Pulmonary artery endothelial cell (primary cell): ENCODE measurements around the gene OPA3. TPM values are rescaled to one million over a fixed set of nuclear protein-coding genes. Genes with fewer than 3 reads are reported as not detected.

Experiments
- DNase-seq: peaks from one replicate; pipeline ENCODE4 v3.0.0-alpha.2; 2011; ENCODE audit warnings: low read depth, low spot score
- total RNA-seq: library from RNA; depleted of rRNA; stranded (reverse); fragments of >200 nt; gene quantifications from 2 replicates; pipeline ENCODE4 v1.2.3, GENCODE V29; 2014

OPA3 gene
- total RNA-seq, 1 donor from 2014 or later = 6.0 TPM

- DNase-seq = no peak
Observed at GRCh38 chr19:45483033-45483432, 101.6 kb downstream of the OPA3 start.

- peak; percentile 77 for DNase-seq
Observed at GRCh38 chr19:45478454-45479238, 106.0 kb downstream of the OPA3 start.

GRCh38 chr19:45477713-45478453, 106.7 kb downstream of the OPA3 start:
- no peak for DNase-seq

Other genes starting within 250 kb of the OPA3 start
- gene KLC3, start 244.1 kb downstream of the OPA3 start, total RNA-seq = 0.07 TPM in 2 replicates
- 32.6 and 39.4 TPM in 2 replicates for gene ERCC2, start 214.2 kb downstream of the OPA3 start, total RNA-seq
- 8.2 and 8.6 TPM in 2 replicates for gene PPP1R13L, start 179.7 kb downstream of the OPA3 start, total RNA-seq
- 27.3 and 30.1 TPM in 2 replicates for gene POLR1G, start 178.2 kb downstream of the OPA3 start, total RNA-seq
- 86.3 and 157 TPM in 2 replicates for gene ERCC1, start 160.9 kb downstream of the OPA3 start, total RNA-seq
- gene FOSB, start 116.8 kb downstream of the OPA3 start, total RNA-seq = 0.33 and 1.9 TPM in 2 replicates
- gene RTN2, start 87.8 kb downstream of the OPA3 start, total RNA-seq = 4.1 and 8.7 TPM in 2 replicates
- 0.92 and 3.0 TPM in 2 replicates for gene PPM1N, start 86.4 kb downstream of the OPA3 start, total RNA-seq
- gene VASP, start 77.3 kb downstream of the OPA3 start, total RNA-seq = 140 and 189 TPM in 2 replicates
- 4.0 and 5.7 TPM in 2 replicates for gene GPR4, start 17.4 kb upstream of the OPA3 start, total RNA-seq
- 22.2 and 35.6 TPM in 2 replicates for gene EML2, start 54.6 kb upstream of the OPA3 start, total RNA-seq
- gene GIPR, start 83.4 kb upstream of the OPA3 start, total RNA-seq = under 0.01 TPM in 1 of 2 replicates, not detected in the other
- 324 and 581 TPM in 2 replicates for gene SNRPD2, start 107.2 kb upstream of the OPA3 start, total RNA-seq
- gene QPCTL, start 107.9 kb upstream of the OPA3 start, total RNA-seq = 18.7 and 23.3 TPM in 2 replicates
- gene FBXO46, start 146.1 kb upstream of the OPA3 start, total RNA-seq = 5.3 and 6.5 TPM in 2 replicates
- not detected in 2 replicates for gene MEIOSIN, start 148.6 kb upstream of the OPA3 start, total RNA-seq
- 3.4 and 5.6 TPM in 2 replicates for gene SIX5, start 184.4 kb upstream of the OPA3 start, total RNA-seq
- 6.0 and 9.0 TPM in 2 replicates for gene DMPK, start 197.7 kb upstream of the OPA3 start, total RNA-seq
- gene DMWD, start 208.0 kb upstream of the OPA3 start, total RNA-seq = 27.2 and 37.3 TPM in 2 replicates
- gene RSPH6A, start 230.5 kb upstream of the OPA3 start, total RNA-seq = 0.04 and 0.07 TPM in 2 replicates